Endothelial cell of umbilical vein (primary cell): ENCODE data around the gene OR10V1. TPM values are rescaled to one million over a fixed set of nuclear protein-coding genes. Genes with fewer than 3 reads are reported as not detected.

Experiments
- polyA plus RNA-seq, 4 experiments: library from polyadenylated mRNA; depleted of rRNA in 3 of 4; stranded (reverse) in 3 of 4; unstranded in 1 of 4; fragments of >200 nt; gene quantifications; 2 replicates each; pipeline versions ENCODE4 v1.2.1 to v1.2.3, GENCODE V29; 2011 to 2012; ENCODE audit warnings: missing spikeins in 1 of 4
- total RNA-seq: library from RNA; stranded (reverse); gene quantifications from 2 replicates; pipeline ENCODE4 v1.2.3, GENCODE V29; 2021

Gene OR10V1
- total and polyA plus RNA-seq, 2 donors (not counting 3 experiments of a cell fraction or from before 2014, with no cell fraction given) = not detected

Other genes with a start within 250 kb of the OR10V1 start
- gene OR4D10, start 240.5 kb downstream of the OR10V1 start, total RNA-seq = not detected in 2 replicates
- gene OR4D10, start 240.5 kb downstream of the OR10V1 start, polyA plus RNA-seq = not detected in 2 replicates
- not detected in 2 replicates for gene OR4D11, start 210.3 kb downstream of the OR10V1 start, total RNA-seq
- gene OR4D11, start 210.3 kb downstream of the OR10V1 start, polyA plus RNA-seq = not detected in 2 replicates
- gene OR4D9, start 202.3 kb downstream of the OR10V1 start, total RNA-seq = not detected in 2 replicates
- gene OR4D9, start 202.3 kb downstream of the OR10V1 start, polyA plus RNA-seq = not detected in 2 replicates
- gene OSBP, start 98.1 kb downstream of the OR10V1 start, total RNA-seq = 37.5 and 37.9 TPM in 2 replicates
- gene OSBP, start 98.1 kb downstream of the OR10V1 start, polyA plus RNA-seq = 10.9 and 14.2 TPM in 2 replicates
- gene PATL1, start 44.8 kb downstream of the OR10V1 start, total RNA-seq = 33.1 and 38.8 TPM in 2 replicates
- 33.7 TPM in 2 replicates for gene PATL1, start 44.8 kb downstream of the OR10V1 start, polyA plus RNA-seq
- gene STX3, start 41.5 kb upstream of the OR10V1 start, total RNA-seq = 45.5 and 49.7 TPM in 2 replicates
- gene STX3, start 41.5 kb upstream of the OR10V1 start, polyA plus RNA-seq = 38.0 and 40.3 TPM in 2 replicates
- gene MRPL16, start 96.9 kb upstream of the OR10V1 start, total RNA-seq = 60.3 and 63.9 TPM in 2 replicates
- 60.9 and 84.0 TPM in 2 replicates for gene MRPL16, start 96.9 kb upstream of the OR10V1 start, polyA plus RNA-seq
- gene CBLIF, start 131.7 kb upstream of the OR10V1 start, total RNA-seq = not detected in 2 replicates
- not detected in 2 replicates for gene CBLIF, start 131.7 kb upstream of the OR10V1 start, polyA plus RNA-seq
- gene TCN1, start 152.6 kb upstream of the OR10V1 start, total RNA-seq = not detected in 2 replicates
- gene TCN1, start 152.6 kb upstream of the OR10V1 start, polyA plus RNA-seq = not detected in 2 replicates
- not detected in 2 replicates for gene OOSP3, start 164.9 kb upstream of the OR10V1 start, total RNA-seq
- not detected in 2 replicates for gene OOSP3, start 164.9 kb upstream of the OR10V1 start, polyA plus RNA-seq
- not detected in 2 replicates for gene OOSP1, start 224.6 kb upstream of the OR10V1 start, total RNA-seq
- gene OOSP1, start 224.6 kb upstream of the OR10V1 start, polyA plus RNA-seq = 0.11 TPM in 1 of 2 replicates, not detected in the other